IMR-90 (cell line): Measurements from ENCODE around the gene HCCS. TPM values are rescaled to one million over a fixed set of nuclear protein-coding genes. Genes with fewer than 3 reads are reported as not detected.

Experiments used
- ATAC-seq: fragments of 200-7000 bp; cut with Tn5 transposase; 2 replicates; pipeline ENCODE4 v1.9.1; 2020; ENCODE audit warnings: low read depth, mild to moderate bottlenecking, moderate library complexity
- BruUV-seq: library from RNA; stranded (reverse); fragments of 400-500 nt; replicated peaks from 2 replicates; lab custom pipeline; 2021; lab: Mats Ljungman, UMichigan
- CTCF ChIA-PET: fragments of 300-600 bp; formaldehyde crosslinking; extraction: SDS; loops from one replicate; lab custom pipeline; 2021; ENCODE audit warnings: antibody characterized with exemption; lab: Yijun Ruan, JAX
- POLR2A ChIA-PET: fragments of 300-600 bp; sonication (Branson Sonifier 250); formaldehyde crosslinking; loops from one replicate; lab custom pipeline; 2022; ENCODE audit warnings: antibody characterized with exemption; ENCODE audit not compliant: unreplicated experiment; lab: Charles Lee
- DNase-seq: peaks from one replicate; pipeline ENCODE4 v3.0.0; 2013
- H2AFZ ChIP-seq: replicated peaks from 2 replicates; pipeline ENCODE3; 2013; ENCODE audit warnings: low read length, mild to moderate bottlenecking; ENCODE audit not compliant: poor library complexity
- H2AK5ac ChIP-seq: 2 replicates; pipeline ENCODE4 v1.6.1; 2013; ENCODE audit warnings: low read depth, low read length, inconsistent platforms
- H2AK9ac ChIP-seq: replicated peaks from 2 replicates; pipeline ENCODE3; 2013; ENCODE audit warnings: mild to moderate bottlenecking, low read depth, low read length, moderate library complexity; ENCODE audit not compliant: poor library complexity
- H2BK120ac ChIP-seq: 2 replicates; pipeline ENCODE4 v1.6.1; 2013; ENCODE audit warnings: low read depth, low read length, inconsistent platforms
- H2BK15ac ChIP-seq: 3 replicates; pipeline ENCODE4 v1.6.1; 2013; ENCODE audit warnings: low read depth, low read length, inconsistent platforms
- H2BK20ac ChIP-seq: 2 replicates; pipeline ENCODE4 v1.6.1; 2013; ENCODE audit warnings: low read depth, mild to moderate bottlenecking, inconsistent platforms, low read length, moderate library complexity
- H2BK5ac ChIP-seq: 2 replicates; pipeline ENCODE4 v1.6.1; 2013; ENCODE audit warnings: mild to moderate bottlenecking, low read depth, low read length, inconsistent platforms; ENCODE audit not compliant: poor library complexity, severe bottlenecking
- H3K14ac ChIP-seq: replicated peaks from 2 replicates; pipeline ENCODE4 v1.6.1; 2013; ENCODE audit warnings: low read depth, low read length, inconsistent platforms
- H3K18ac ChIP-seq: 2 replicates; pipeline ENCODE4 v1.6.1; 2013; ENCODE audit warnings: low read depth, low read length, control low read depth
- H3K23ac ChIP-seq: 2 replicates; pipeline ENCODE4 v1.6.1; 2013; ENCODE audit warnings: low read depth, low read length, inconsistent platforms
- H3K27ac ChIP-seq: 2 replicates; pipeline ENCODE4 v1.5.1; 2013; ENCODE audit warnings: mild to moderate bottlenecking, control low read depth, low read length; ENCODE audit not compliant: insufficient read depth
- H3K27me3 ChIP-seq: 2 replicates; pipeline ENCODE4 v1.6.1; 2013; ENCODE audit warnings: low read length; ENCODE audit not compliant: control insufficient read depth, insufficient read depth
- H3K36me3 ChIP-seq: 2 replicates; pipeline ENCODE4 v1.6.1; 2013; ENCODE audit warnings: low read length, mixed read lengths; ENCODE audit not compliant: control insufficient read depth, insufficient read depth
- H3K4ac ChIP-seq: 2 replicates; pipeline ENCODE4 v1.6.1; 2013; ENCODE audit warnings: low read depth, low read length, inconsistent platforms
- H3K4me1 ChIP-seq: 2 replicates; pipeline ENCODE4 v1.6.1; 2013; ENCODE audit warnings: low read length, mixed read lengths; ENCODE audit not compliant: control insufficient read depth, insufficient read depth
- H3K4me2 ChIP-seq: 2 replicates; pipeline ENCODE4 v1.6.1; 2013; ENCODE audit warnings: low read depth, mild to moderate bottlenecking, control low read depth, low read length, moderate library complexity
- H3K4me3 ChIP-seq: 2 replicates; pipeline ENCODE4 v1.5.1; 2013; ENCODE audit warnings: low read depth, mild to moderate bottlenecking, control low read depth, low read length, moderate library complexity; ENCODE audit not compliant: insufficient read depth
- H3K56ac ChIP-seq: 2 replicates; pipeline ENCODE4 v1.6.1; 2013; ENCODE audit warnings: low read length, inconsistent platforms; ENCODE audit not compliant: insufficient read depth; ENCODE audit errors: extremely low read depth
- H3K79me1 ChIP-seq, 2 experiments: 2 replicates each; pipeline ENCODE4 v1.6.1; 2013; ENCODE audit warnings: low read length in 2 of 2, inconsistent platforms in 1 of 2, low read depth in 1 of 2
- H3K9ac ChIP-seq: 2 replicates; pipeline ENCODE4 v1.6.1; 2013; ENCODE audit warnings: low read depth, low read length, control low read depth
- H3K9me1 ChIP-seq: 2 replicates; pipeline ENCODE4 v1.6.1; 2013; ENCODE audit warnings: low read length, inconsistent platforms; ENCODE audit not compliant: insufficient read depth
- H3K9me3 ChIP-seq: 2 replicates; pipeline ENCODE4 v1.6.1; 2013; ENCODE audit warnings: low read length; ENCODE audit not compliant: control insufficient read depth, insufficient read depth
- H4K20me1 ChIP-seq: 2 replicates; pipeline ENCODE4 v1.6.1; 2013; ENCODE audit warnings: low read length, inconsistent platforms; ENCODE audit not compliant: insufficient read depth
- H4K5ac ChIP-seq: 2 replicates; pipeline ENCODE4 v1.6.1; 2013; ENCODE audit warnings: mild to moderate bottlenecking, low read depth, low read length, control low read depth
- H4K8ac ChIP-seq, 2 experiments: 2 replicates each; pipeline ENCODE4 v1.6.1; 2013; ENCODE audit warnings: low read depth in 2 of 2, low read length in 2 of 2, control low read depth in 1 of 2, inconsistent platforms in 1 of 2
- H4K91ac ChIP-seq: 2 replicates; pipeline ENCODE4 v1.6.1; 2013; ENCODE audit warnings: low read depth, low read length, inconsistent platforms; ENCODE audit not compliant: insufficient read depth
- CTCF ChIP-seq: conservative IDR thresholded peaks from 2 replicates; pipeline ENCODE4 v1.5.1; 2012; ENCODE audit warnings: mild to moderate bottlenecking, low read depth, low read length, improper control_type of control experiment
- WGBS, 2 experiments: methylation state at CpG; one replicate each; pipeline versions ENCODE4 v1.1.5 to v1.1.7; 2013; ENCODE audit warnings: missing lambda C conversion rate in 2 of 2; ENCODE audit not compliant: insufficient read length in 1 of 2; ENCODE audit errors: extremely low coverage in 2 of 2; 5-methylcytosine and 5-hydroxymethylcytosine counted together
- dilution Hi-C: fragments of 300-500 bp; cut with HindIII; formaldehyde crosslinking; loops from one replicate; pipeline ENCODE4 v1.14.3; 2018; ENCODE audit warnings: low sequenced_read_pairs; ENCODE audit not compliant: unreplicated experiment
- in situ Hi-C: fragments of 300-500 bp; cut with MboI; formaldehyde crosslinking; loops from 3 replicates; pipeline ENCODE4 v1.14.3; 2019; ENCODE audit warnings: low sequenced_read_pairs, inconsistent platforms, mixed read lengths
- intact Hi-C: fragments of 100-400 bp; cut with micrococcal nuclease; formaldehyde crosslinking; loops from 2 replicates; pipeline ENCODE4 v1.10.0; 2022
- polyA plus RNA-seq, 3 experiments: library from polyadenylated mRNA; depleted of rRNA; stranded (reverse); fragments of >200 nt; gene quantifications; 2 replicates each; pipeline ENCODE4 v1.2.3, GENCODE V29; 2012; ENCODE audit warnings: low replicate concordance in 1 of 3
- total RNA-seq: library from RNA; depleted of rRNA; stranded (reverse); fragments of >200 nt; gene quantifications from 2 replicates; pipeline ENCODE4 v1.2.3, GENCODE V29; 2012

The HCCS gene
- total and polyA plus RNA-seq, 2 of the 4 experiments (the other 2 are of a cell fraction), result 24.0 to 28.6 TPM

GRCh38 chrX:11105080-11105479, 6.1 kb upstream of the HCCS start:
- H3K27me3 ChIP-seq, result no peaks in the 10 kb centered on the region
- 0 out of 4 replicates have a peak, but pooled peaks cover 0 to under 1% of the 10 kb centered on the region in 2 experiments for H3K79me1 ChIP-seq
- BruUV-seq, result no TSS peak
- intact Hi-C loops (no loop called here), in situ Hi-C loops (no loop called here), dilution Hi-C loops (no loop called here)
- no peak for TF ChIP-seq CTCF
- no peaks in the 10 kb centered on the region for H3K36me3 ChIP-seq
- peak; percentile 54 for DNase-seq
- H4K8ac ChIP-seq, result no peak overlapping the region
- H2AFZ ChIP-seq, result no peak overlapping the region
- H3K4me3 ChIP-seq, result no peak overlapping the region
- H2AK5ac ChIP-seq, result no peak overlapping the region
- H3K9ac ChIP-seq, result no peak overlapping the region
- H3K27ac ChIP-seq, result no peak overlapping the region
- no peak overlapping the region for H4K5ac ChIP-seq
- no peak overlapping the region for H2BK120ac ChIP-seq
- H2AK9ac ChIP-seq, result no peak overlapping the region
- no peak overlapping the region for H2BK5ac ChIP-seq
- ATAC-seq, result no peak
- no peak overlapping the region for H3K56ac ChIP-seq
- H3K9me1 ChIP-seq, result no peaks in the 10 kb centered on the region
- POLR2A ChIA-PET, result no interaction called here
- H4K20me1 ChIP-seq, result no peaks in the 10 kb centered on the region
- H3K23ac ChIP-seq, result no peak overlapping the region
- H3K18ac ChIP-seq, result no peak overlapping the region
- no peak overlapping the region for H3K14ac ChIP-seq
- H3K4ac ChIP-seq, result no peak overlapping the region
- 0 out of 2 replicates have a peak, but pooled peaks cover under 1% of the 10 kb centered on the region for H3K4me1 ChIP-seq
- H2BK15ac ChIP-seq, result no peak overlapping the region
- H4K91ac ChIP-seq, result no peak overlapping the region
- H3K9me3 ChIP-seq, result no peaks in the 10 kb centered on the region
- no peak overlapping the region for H3K4me2 ChIP-seq
- no CpG with 5 or more reads among the region's 4 CpGs for WGBS, 2 experiments
- CTCF ChIA-PET, result no interaction called here
- no peak overlapping the region for H2BK20ac ChIP-seq
